Stimulated activated CD4-positive, alpha-beta T cell treated with anti-CD3 and anti-CD28 coated beads, TNF-alpha, amount 100 ng/mL, for 24 hours (primary cell): Measurements from ENCODE around the gene CRMP1.

ENCODE experiments used
- DNase-seq, 3 experiments: peaks; one replicate each; pipeline ENCODE4 v3.0.0-alpha.2; 2020; ENCODE audit warnings: low read depth in 3 of 3

CRMP1 gene

DNA sequence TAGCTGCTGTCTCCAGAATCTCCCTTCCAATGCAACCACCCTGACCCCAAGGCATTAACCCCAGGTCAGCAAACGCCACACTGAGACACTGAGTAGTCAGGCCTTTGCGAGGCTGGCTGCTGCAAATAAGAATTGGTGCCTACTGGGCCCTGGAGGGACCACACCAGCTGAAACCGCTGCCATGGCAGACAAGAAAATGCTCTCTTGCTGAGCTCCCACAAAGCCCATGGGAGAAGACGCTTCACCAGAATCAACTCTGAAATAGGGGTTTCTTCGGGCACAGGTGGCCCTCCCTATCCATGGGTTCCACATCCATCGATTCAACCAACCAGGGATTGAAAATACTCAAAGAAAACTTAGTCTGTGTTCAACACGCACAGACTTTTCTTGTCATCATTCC lies 26.7 kb upstream of the CRMP1 start:
- no peak for DNase-seq

GRCh38 chr4:5919044-5919443 lies 26.2 kb upstream of the CRMP1 start:
- no peak for DNase-seq

- no peak for DNase-seq
Measured at GRCh38 chr4:5918331-5918985, 25.6 kb upstream of the CRMP1 start.

GRCh38 chr4:5917672-5918071 lies 24.8 kb upstream of the CRMP1 start:
- DNase-seq = no peak

GRCh38 chr4:5916229-5916628 lies 23.3 kb upstream of the CRMP1 start:
- DNase-seq = no peak

DNA sequence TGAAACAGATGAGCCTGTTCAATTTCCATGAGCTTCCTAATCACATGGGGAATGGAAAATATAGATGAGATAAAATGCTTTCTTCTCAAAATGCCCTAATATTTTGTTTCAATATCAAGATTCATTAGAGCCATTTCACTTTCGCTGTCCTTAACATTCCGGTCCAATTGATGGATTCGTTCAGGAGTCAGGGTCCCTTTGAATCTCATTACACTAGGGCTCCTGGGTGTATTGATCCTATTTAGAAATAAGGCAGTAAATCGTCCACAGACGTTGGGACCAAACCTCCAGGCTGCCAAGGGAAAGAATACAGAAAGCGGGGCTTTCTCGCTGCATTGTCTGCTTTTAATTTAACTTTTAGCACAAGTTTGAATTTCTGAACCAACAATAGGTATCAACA lies 20.6 kb upstream of the CRMP1 start:
- DNase-seq = no peak

- DNase-seq = no peak
Measured at GRCh38 chr4:5912614-5913019, 19.7 kb upstream of the CRMP1 start.

DNA sequence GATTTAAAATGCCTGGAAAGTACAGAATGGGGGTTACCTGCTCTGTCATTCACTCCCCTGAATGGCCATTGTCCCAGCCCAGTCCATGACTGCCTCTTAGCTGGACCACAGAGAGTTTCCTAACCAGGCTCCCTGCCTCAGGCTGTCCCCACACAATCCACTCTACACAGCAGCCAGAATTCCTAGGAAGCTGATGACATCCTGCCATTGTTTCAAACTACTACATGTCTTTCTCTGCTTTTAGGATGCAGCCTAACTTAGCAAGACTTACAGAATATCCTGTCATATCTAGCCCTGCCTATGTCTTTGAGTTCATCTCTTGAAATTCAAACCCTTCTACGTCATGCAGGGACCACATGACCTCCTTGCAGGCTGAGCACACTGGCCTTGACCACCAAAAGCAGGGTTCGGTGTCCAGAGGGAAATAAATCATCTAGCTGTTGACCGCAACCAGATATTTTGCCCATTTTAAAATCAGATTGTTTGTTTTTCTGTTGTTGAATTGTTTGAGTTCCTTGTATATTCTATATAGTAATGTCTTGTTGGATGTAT lies 16.1 kb upstream of the CRMP1 start:
- no peak for DNase-seq

- DNase-seq = no peak
Measured at GRCh38 chr4:5906191-5906590, 13.3 kb upstream of the CRMP1 start.

- DNase-seq = no peak
Measured at GRCh38 chr4:5905714-5906113, 12.8 kb upstream of the CRMP1 start.

DNA sequence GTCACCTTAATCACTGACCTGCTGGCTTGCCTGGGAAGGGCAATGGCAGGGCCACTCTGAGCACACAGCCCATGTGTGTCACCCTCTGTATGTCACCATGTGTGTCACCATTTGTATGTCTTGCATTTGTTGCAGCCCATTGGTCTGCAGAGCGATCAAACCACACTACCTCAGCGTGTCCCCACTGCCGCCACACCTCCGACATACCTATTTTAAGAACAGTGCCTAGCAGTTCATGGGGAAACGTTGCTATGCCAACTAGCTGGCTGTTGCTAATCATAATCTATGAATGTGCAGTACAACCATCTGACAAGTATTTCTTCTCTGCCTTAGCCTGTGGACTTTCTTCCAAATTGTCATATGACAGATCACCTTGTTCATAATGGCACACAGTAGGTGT lies 8.0 kb upstream of the CRMP1 start:
- DNase-seq = no peak

GRCh38 chr4:5899881-5900280 lies 7.0 kb upstream of the CRMP1 start:
- no peak for DNase-seq

DNA sequence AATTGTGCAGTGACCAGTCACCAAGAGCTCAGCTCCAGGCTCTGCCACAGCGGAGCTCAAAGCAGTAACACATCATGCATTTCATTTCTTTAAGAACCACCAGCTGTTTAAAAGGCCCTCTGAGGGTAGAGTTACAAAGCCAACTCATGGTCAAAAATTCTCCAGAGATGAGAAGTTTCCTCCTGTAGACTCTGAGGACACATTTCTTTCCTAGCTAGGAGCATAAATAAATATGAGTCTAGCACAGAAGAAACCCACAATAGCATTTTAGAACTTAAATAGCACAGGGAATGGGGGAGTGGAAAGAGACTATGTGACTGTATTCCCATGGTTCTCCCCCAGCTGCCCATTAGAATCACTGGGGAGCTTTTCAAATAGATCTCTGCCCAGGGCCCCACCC lies 6.5 kb upstream of the CRMP1 start:
- DNase-seq = no peak

DNA sequence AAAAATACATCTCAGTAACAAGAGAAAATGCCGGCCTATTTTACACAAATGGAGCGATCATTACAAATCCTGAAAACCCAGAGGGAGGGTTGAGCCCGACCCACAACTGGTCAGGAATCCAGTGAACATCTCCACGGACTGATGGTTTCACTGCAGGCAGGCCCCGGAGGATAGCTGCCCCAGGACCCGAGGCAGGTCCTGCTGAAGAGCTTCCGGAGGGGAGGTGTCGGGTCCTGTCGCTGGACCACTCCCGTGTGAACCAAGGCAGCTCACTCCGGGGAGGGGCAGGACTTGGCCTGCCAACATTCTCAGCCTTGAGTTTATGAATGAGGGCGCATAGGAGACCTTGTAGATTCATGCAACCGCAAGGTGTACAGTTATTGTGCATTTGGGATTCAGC lies 4.8 kb upstream of the CRMP1 start:
- DNase-seq = no peak

GRCh38 chr4:5895287-5895686 lies 2.4 kb upstream of the CRMP1 start:
- DNase-seq = no peak

DNA sequence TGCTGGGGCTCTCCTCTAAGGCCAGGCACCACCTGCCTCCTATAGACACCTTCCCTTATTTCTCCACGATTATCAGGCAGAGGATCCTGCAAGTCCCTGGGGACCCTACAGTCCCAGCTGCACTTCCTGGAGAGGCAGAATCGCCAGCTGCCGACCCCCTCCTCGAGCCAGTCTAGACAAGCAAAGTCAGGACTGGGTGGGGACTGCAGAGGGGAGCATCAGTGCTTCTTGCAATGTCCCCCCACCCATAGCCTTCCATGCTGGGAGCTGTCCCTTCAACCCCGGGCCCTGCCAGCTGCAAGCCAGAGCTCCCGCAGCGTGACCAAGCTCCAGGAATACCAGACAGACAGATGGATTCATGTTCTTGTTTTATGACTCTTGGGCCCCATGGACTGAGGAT lies 1.4 kb upstream of the CRMP1 start:
- DNase-seq = no peak

DNA sequence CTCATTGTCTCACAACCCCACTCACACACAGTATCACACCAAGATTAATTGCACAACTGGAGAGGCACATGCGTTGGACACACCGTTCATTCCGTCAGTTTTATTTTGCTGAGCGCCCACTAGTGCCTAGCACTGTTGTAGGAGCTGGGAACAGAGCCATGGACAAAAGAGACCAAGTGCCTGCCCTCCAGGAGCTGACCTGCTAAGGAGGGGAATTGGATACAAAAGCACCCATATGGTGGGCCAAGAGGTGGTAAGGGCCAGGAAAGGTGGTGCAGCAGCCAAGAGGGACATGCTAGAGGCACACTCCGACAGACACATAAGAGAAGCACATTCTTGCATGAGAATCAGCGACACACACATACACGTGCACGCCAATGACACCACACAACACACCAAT lies 705 bp upstream of the CRMP1 start:
- DNase-seq = no peak

DNA sequence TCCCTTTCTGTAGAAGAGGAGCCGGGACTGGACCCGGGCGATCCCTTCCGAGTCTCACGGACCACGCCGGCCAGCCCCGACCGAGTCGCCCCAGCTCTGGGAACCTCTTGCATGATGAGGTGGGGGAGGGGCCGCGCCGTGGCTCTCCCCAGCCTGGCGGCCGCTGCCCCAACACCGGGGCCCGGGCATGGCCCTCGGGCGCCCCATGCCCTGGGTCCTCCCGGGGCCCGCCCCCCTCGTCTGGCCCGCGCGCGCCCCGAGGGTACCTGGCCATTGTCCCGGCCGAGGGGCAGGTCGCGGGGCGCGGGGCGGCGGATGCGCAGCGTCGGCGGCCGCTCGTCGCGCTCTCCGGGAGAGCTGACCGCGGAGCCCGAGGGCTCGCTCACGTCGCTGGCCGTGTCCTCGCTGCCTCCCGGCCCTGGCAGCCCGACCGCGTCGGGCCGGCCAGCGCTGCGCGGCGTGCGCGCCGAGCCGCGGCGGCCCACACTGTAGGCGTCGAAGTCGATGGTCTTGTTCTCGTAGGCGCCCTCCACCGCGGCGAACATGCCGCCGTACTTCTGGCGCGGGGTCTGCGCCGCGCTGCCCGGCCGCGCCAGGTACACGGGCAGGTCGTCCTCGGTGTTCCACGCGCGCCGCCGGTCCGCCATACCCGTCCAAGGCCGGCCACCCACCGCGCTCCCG lies 423 bp downstream of the CRMP1 start:
- no peak for DNase-seq

DNA sequence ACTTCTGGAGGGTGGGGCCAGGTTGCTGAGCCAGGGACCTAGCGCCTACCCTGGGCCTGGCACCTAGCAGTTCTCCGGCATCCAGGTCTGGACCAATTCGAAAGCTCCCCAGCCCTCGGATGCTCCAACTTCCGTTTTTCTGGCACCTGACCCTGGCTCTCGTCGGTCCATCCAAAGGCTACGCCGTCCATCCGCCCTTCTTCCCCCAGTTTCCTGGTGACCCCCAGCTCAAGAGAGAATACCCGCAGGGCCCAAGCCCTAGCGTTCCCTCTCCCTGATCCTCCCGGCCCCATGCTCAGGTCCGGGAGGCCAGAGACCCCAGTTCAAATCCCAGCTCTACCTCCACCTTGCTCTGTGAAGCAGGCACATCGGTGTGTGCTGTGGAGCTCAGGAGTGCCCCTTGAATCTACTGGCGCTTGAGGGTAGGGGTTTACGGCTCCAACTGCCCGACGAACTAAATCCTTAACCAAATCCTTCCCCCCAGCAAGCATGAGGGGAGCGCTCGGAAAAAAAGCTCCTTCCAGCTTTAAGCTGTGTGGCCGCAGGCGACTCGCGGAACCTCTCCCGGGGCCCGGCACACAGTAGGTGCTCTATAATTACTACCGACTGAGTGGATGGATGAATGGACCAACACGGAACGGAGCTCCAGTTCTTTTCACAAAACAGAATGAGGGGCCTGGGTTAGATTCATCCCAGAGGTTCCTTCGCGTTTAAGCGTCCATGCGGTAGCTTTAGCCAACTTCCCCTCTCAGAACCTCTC lies 1.1 kb downstream of the CRMP1 start:
- no peak for DNase-seq

- no peak for DNase-seq
Measured at GRCh38 chr4:5890063-5890727, 2.7 kb downstream of the CRMP1 start.

DNA sequence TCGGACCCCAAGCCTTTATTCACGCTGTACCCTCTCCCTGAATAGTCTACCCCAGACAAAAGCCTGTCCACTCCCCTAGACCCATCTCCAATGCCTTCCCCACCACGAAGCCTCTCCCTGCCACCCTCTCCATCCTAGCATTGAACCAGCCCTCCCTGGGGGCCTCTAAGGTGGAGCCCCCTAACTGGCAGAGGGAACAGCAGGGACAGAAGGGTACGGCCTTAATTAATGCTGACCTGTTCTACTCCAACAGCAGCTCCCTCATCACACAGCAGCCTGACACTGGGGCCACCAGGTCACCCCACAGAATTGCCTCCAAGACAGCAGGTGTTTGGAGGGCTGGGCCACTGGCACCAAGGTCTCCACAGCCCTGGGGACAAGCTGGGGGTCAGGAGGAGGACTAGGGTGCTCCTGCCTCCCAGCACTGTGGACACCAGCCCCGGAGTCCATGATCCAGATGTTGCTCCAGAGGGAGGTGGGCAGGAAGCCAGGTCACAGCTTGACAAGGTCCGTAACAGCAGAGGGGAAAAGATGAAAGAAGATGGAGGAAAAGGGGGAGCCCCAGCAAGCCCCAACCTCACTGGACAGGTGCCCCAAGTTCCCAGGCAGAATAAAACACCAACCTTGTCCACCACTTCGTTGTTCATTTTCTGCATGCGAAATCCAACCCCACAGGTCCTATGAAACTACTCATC lies 3.7 kb downstream of the CRMP1 start:
- DNase-seq = no peak
